K562 (cell line): ENCODE measurements around the gene KCNAB1. TPM values are rescaled to one million over a fixed set of nuclear protein-coding genes. Genes with fewer than 3 reads are reported as not detected.

Experiments used
- ELF1 ChIP-seq: fragments of 200-800 bp; sonication (Bioruptor generic); IDR thresholded peaks from 2 replicates; pipeline ENCODE4 v1.6.1; 2016; ENCODE audit warnings: missing genetic modification characterization, missing compliant biosample characterization
- GATAD2B ChIP-seq: fragments of 450-650 bp; IDR thresholded peaks from 2 replicates; pipeline ENCODE4 v1.6.1; 2017; ENCODE audit warnings: mild to moderate bottlenecking, borderline replicate concordance
- NCOA6 ChIP-seq: fragments of 450-650 bp; IDR thresholded peaks from 2 replicates; pipeline ENCODE4 v1.6.1; 2017; ENCODE audit warnings: mild to moderate bottlenecking
- NFIX ChIP-seq: fragments of 250-450 bp; sonication (Bioruptor Pico); IDR thresholded peaks from 2 replicates; pipeline ENCODE4 v1.4.0; 2020; ENCODE audit warnings: low read depth, mild to moderate bottlenecking, moderate library complexity
- NR1H2 ChIP-seq: sonication (generic); formaldehyde crosslinking; IDR thresholded peaks from 2 replicates; pipeline ENCODE4 v1.4.0; 2020; ENCODE audit warnings: mild to moderate bottlenecking, missing genetic modification reagents
- NUFIP1 ChIP-seq: fragments of 450-650 bp; IDR thresholded peaks from 2 replicates; pipeline ENCODE4 v1.6.1; 2018; ENCODE audit not compliant: partially characterized antibody
- PREB ChIP-seq: sonication (generic); formaldehyde crosslinking; IDR thresholded peaks from 2 replicates; pipeline ENCODE4 v1.8.1; 2023; ENCODE audit warnings: mild to moderate bottlenecking, missing genetic modification reagents
- RFX5 ChIP-seq: IDR thresholded peaks from 2 replicates; pipeline ENCODE4 v1.6.1; 2011; ENCODE audit warnings: low read depth, mild to moderate bottlenecking, improper control_type of control experiment, low read length
- TEAD4 ChIP-seq, 2 experiments: sonication (generic) in 1 of 2; formaldehyde crosslinking in 1 of 2; IDR thresholded peaks; 2 replicates each; pipeline versions ENCODE4 v1.6.1 to v1.8.0; 2012 to 2022; ENCODE audit warnings: borderline replicate concordance in 1 of 2, inconsistent platforms in 1 of 2, low read length in 1 of 2, mild to moderate bottlenecking in 1 of 2, missing genetic modification reagents in 1 of 2
- ZC3H11A ChIP-seq: IDR thresholded peaks from 2 replicates; pipeline ENCODE4 v1.6.1; 2012; ENCODE audit warnings: low read depth, low read length, improper control_type of control experiment
- ZKSCAN8 ChIP-seq: fragments of 200-800 bp; sonication (Bioruptor generic); IDR thresholded peaks from 2 replicates; pipeline ENCODE4 v1.6.1; 2016; ENCODE audit warnings: missing genetic modification characterization, missing compliant biosample characterization
- ZNF644 ChIP-seq: fragments of 200-800 bp; sonication (Bioruptor generic); IDR thresholded peaks from 2 replicates; pipeline ENCODE4 v1.6.1; 2016; ENCODE audit warnings: low read depth, missing genetic modification characterization, missing compliant biosample characterization
- polyA plus RNA-seq, 8 experiments: library from polyadenylated mRNA; depleted of rRNA in 4 of 8; stranded (reverse) in 5 of 8; unstranded in 3 of 8; fragments of >200 nt; fragmentation: Nextera tagmentation in 2 of 8; fragmentation: Illumina TruSeq in 1 of 8; extraction: Ambion mirVana in 2 of 8; extraction: Trizol in 1 of 8; gene quantifications; 2 replicates each; pipeline versions ENCODE4 v1.2.1 to v1.2.3, GENCODE V29; 2011 to 2014; ENCODE audit warnings: inconsistent platforms in 1 of 8, missing spikeins in 1 of 8
- total RNA-seq, 7 experiments: library from RNA; depleted of rRNA in 6 of 7; stranded (reverse); fragments of >200 nt in 6 of 7; fragmentation: Illumina TruSeq in 2 of 7; extraction: Trizol in 2 of 7; gene quantifications; 2 replicates each; pipeline versions ENCODE4 v1.2.1 to v1.2.3, GENCODE V29; 2011 to 2021; ENCODE audit warnings: low replicate concordance in 1 of 7
- TF ChIP-seq, protein P1 (sequence below), 3 experiments: fragments of 200-800 bp in 1 of 3; fragments of 250-450 bp in 1 of 3; fragments of 450-650 bp in 1 of 3; sonication (Bioruptor Pico) in 1 of 3; sonication (Bioruptor generic) in 1 of 3; formaldehyde crosslinking in 1 of 3; IDR thresholded peaks; 2 replicates each; pipeline versions ENCODE4 v1.6.1 to v1.8.0; 2016 to 2022; ENCODE audit warnings: mild to moderate bottlenecking in 2 of 3, missing genetic modification characterization in 2 of 3, missing compliant biosample characterization in 1 of 3, moderate library complexity in 1 of 3
- TF ChIP-seq, protein P2 (sequence below): fragments of 450-650 bp; formaldehyde crosslinking; IDR thresholded peaks from 2 replicates; pipeline ENCODE4 v1.4.0; 2020; ENCODE audit warnings: mild to moderate bottlenecking, moderate library complexity
- TF ChIP-seq, protein P3 (sequence below): fragments of 150-350 bp; conservative IDR thresholded peaks from 2 replicates; pipeline ENCODE4 v1.6.1; 2014; ENCODE audit warnings: low read length
- TF ChIP-seq, protein P4 (sequence below): fragments of 450-650 bp; conservative IDR thresholded peaks from 2 replicates; pipeline ENCODE4 v1.6.1; 2016; ENCODE audit warnings: missing genetic modification characterization, low read depth, mild to moderate bottlenecking, missing compliant biosample characterization, moderate library complexity

The KCNAB1 gene
- total and polyA plus RNA-seq, 9 of the 15 experiments (the other 6 are each of a cell fraction or from before 2014, with no cell fraction given), result 0.14 to 1.2 (median 0.51) TPM

DNA sequence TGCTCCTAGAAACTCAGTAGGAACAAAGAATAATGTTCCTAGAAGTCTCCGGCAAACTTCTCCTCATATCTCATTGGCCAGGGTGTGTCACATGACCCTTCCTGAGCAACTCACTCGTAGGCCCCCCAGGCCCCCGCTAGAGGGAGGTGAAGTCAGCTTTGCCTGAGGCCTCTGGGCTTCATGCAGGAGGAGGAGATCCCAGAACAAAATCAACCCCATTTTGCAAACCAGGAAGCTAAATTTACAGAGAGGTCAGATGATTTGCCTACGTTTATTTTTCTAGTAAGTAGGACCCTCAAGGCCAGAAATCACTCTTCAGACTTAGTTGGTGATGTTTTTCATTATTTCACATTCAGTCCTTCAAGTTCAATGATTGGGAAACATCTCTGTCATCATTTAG, 335.5 kb downstream of the KCNAB1 start (continued):
- TF ChIP-seq, protein P1, sequence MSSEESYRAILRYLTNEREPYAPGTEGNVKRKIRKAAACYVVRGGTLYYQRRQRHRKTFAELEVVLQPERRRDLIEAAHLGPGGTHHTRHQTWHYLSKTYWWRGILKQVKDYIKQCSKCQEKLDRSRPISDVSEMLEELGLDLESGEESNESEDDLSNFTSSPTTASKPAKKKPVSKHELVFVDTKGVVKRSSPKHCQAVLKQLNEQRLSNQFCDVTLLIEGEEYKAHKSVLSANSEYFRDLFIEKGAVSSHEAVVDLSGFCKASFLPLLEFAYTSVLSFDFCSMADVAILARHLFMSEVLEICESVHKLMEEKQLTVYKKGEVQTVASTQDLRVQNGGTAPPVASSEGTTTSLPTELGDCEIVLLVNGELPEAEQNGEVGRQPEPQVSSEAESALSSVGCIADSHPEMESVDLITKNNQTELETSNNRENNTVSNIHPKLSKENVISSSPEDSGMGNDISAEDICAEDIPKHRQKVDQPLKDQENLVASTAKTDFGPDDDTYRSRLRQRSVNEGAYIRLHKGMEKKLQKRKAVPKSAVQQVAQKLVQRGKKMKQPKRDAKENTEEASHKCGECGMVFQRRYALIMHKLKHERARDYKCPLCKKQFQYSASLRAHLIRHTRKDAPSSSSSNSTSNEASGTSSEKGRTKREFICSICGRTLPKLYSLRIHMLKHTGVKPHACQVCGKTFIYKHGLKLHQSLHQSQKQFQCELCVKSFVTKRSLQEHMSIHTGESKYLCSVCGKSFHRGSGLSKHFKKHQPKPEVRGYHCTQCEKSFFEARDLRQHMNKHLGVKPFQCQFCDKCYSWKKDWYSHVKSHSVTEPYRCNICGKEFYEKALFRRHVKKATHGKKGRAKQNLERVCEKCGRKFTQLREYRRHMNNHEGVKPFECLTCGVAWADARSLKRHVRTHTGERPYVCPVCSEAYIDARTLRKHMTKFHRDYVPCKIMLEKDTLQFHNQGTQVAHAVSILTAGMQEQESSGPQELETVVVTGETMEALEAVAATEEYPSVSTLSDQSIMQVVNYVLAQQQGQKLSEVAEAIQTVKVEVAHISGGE (CRISPR knock-in tag; IDR thresholded peaks at IDR 0.05), result no peak; a peak in 1 of 6 replicates
- no peak for TF ChIP-seq NR1H2 (CRISPR knock-in tag)
- TF ChIP-seq PREB (CRISPR knock-in tag), result no peak
- TF ChIP-seq, protein P2, sequence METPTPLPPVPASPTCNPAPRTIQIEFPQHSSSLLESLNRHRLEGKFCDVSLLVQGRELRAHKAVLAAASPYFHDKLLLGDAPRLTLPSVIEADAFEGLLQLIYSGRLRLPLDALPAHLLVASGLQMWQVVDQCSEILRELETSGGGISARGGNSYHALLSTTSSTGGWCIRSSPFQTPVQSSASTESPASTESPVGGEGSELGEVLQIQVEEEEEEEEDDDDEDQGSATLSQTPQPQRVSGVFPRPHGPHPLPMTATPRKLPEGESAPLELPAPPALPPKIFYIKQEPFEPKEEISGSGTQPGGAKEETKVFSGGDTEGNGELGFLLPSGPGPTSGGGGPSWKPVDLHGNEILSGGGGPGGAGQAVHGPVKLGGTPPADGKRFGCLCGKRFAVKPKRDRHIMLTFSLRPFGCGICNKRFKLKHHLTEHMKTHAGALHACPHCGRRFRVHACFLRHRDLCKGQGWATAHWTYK (CRISPR knock-in tag), result 0 out of 2 replicates have a peak, but pooled peaks have one; percentile 49
- TF ChIP-seq, protein P3, sequence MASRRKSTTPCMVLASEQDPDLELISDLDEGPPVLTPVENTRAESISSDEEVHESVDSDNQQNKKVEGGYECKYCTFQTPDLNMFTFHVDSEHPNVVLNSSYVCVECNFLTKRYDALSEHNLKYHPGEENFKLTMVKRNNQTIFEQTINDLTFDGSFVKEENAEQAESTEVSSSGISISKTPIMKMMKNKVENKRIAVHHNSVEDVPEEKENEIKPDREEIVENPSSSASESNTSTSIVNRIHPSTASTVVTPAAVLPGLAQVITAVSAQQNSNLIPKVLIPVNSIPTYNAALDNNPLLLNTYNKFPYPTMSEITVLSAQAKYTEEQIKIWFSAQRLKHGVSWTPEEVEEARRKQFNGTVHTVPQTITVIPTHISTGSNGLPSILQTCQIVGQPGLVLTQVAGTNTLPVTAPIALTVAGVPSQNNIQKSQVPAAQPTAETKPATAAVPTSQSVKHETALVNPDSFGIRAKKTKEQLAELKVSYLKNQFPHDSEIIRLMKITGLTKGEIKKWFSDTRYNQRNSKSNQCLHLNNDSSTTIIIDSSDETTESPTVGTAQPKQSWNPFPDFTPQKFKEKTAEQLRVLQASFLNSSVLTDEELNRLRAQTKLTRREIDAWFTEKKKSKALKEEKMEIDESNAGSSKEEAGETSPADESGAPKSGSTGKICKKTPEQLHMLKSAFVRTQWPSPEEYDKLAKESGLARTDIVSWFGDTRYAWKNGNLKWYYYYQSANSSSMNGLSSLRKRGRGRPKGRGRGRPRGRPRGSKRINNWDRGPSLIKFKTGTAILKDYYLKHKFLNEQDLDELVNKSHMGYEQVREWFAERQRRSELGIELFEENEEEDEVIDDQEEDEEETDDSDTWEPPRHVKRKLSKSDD, result no peak
- no peak for TF ChIP-seq NFIX
- TF ChIP-seq, protein P4, sequence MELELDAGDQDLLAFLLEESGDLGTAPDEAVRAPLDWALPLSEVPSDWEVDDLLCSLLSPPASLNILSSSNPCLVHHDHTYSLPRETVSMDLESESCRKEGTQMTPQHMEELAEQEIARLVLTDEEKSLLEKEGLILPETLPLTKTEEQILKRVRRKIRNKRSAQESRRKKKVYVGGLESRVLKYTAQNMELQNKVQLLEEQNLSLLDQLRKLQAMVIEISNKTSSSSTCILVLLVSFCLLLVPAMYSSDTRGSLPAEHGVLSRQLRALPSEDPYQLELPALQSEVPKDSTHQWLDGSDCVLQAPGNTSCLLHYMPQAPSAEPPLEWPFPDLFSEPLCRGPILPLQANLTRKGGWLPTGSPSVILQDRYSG (tag), result peak; percentile 93
- peak; percentile 76 for TF ChIP-seq ZNF644 (tag)
- TF ChIP-seq NUFIP1, result no peak
- no peak for TF ChIP-seq ELF1 (tag)
- TF ChIP-seq TEAD4 (IDR thresholded peaks at IDR 0.05; ENCODE audit: low read length), result peak; percentile 11; the same call in 1 of the 2 replicates
- no peak for TF ChIP-seq TEAD4 (CRISPR knock-in tag; IDR thresholded peaks at IDR 0.05; ENCODE audit: borderline replicate concordance)
- TF ChIP-seq RFX5, result no peak
- TF ChIP-seq ZC3H11A, result no peak
- no peak for TF ChIP-seq NCOA6
- TF ChIP-seq GATAD2B, result no peak
- peak; percentile 67 for TF ChIP-seq ZKSCAN8 (CRISPR knock-in tag)
